SK-N-SH (cell line): ENCODE results near the gene ITGA2B. TPM values are rescaled to one million over a fixed set of nuclear protein-coding genes. Genes with fewer than 3 reads are reported as not detected.
A peak's percentile ranks its signal among the peaks of the same experiment; 100 is the strongest.

Experiments used
- CTCF ChIA-PET: fragments of 300-600, 350-600 bp; formaldehyde crosslinking; extraction: SDS; loops from one replicate; lab custom pipeline; 2021; lab: Yijun Ruan, JAX
- POLR2A ChIA-PET: fragments of 350-600 bp; sonication (Branson Sonifier 250); formaldehyde crosslinking; extraction: SDS; loops from one replicate; lab custom pipeline; 2020; ENCODE audit warnings: antibody characterized with exemption, inconsistent platforms; lab: Yijun Ruan, JAX
- DNase-seq: peaks from one replicate; pipeline ENCODE4 v3.0.0; 2012
- H2AFZ ChIP-seq: fragments of 200-600 bp; sonication (generic); 2 replicates; pipeline ENCODE4 v1.8.1; 2016; ENCODE audit warnings: antibody characterized with exemption, mild to moderate bottlenecking, low read depth
- H3F3A ChIP-seq: fragments of 200-600 bp; sonication (generic); replicated peaks from 2 replicates; pipeline ENCODE3; 2016; ENCODE audit warnings: antibody characterized with exemption, mild to moderate bottlenecking; ENCODE audit not compliant: insufficient read depth
- H3K27ac ChIP-seq, 2 experiments: fragments of 200-500 bp in 1 of 2; fragments of 200-600 bp in 1 of 2; sonication (Bioruptor generic) in 1 of 2; sonication (generic), shearing (Covaris generic) in 1 of 2; 2 replicates each; pipeline versions ENCODE4 v1.5.1 to v1.6.1; 2014 to 2016; ENCODE audit warnings: low read depth in 2 of 2, inconsistent platforms in 1 of 2, low read length in 1 of 2, mild to moderate bottlenecking in 1 of 2, mixed read lengths in 1 of 2
- H3K27me3 ChIP-seq: fragments of 200-600 bp; sonication (generic), shearing (Covaris generic); 2 replicates; pipeline ENCODE4 v1.6.1; 2016; ENCODE audit warnings: mixed run types; ENCODE audit not compliant: insufficient read depth
- H3K36me3 ChIP-seq, 2 experiments: fragments of 200-500 bp in 1 of 2; fragments of 200-600 bp in 1 of 2; sonication (Bioruptor generic) in 1 of 2; sonication (generic) in 1 of 2; replicated peaks in 1 of 2; 2 replicates each; pipeline versions ENCODE3 to v1.5.1; 2014 to 2016; ENCODE audit warnings: low read length in 1 of 2, mild to moderate bottlenecking in 1 of 2; ENCODE audit not compliant: insufficient read depth in 2 of 2, control insufficient read depth in 1 of 2
- H3K4me1 ChIP-seq, 2 experiments: fragments of 200-500 bp in 1 of 2; fragments of 200-600 bp in 1 of 2; sonication (Bioruptor generic) in 1 of 2; sonication (generic), shearing (Covaris generic) in 1 of 2; 2 replicates each; pipeline versions ENCODE4 v1.5.1 to v1.6.1; 2014 to 2016; ENCODE audit warnings: low read depth in 1 of 2, low read length in 1 of 2, mixed run types in 1 of 2; ENCODE audit not compliant: insufficient read depth in 2 of 2, control insufficient read depth in 1 of 2
- H3K4me2 ChIP-seq: fragments of 200-600 bp; sonication (generic), shearing (Covaris generic); 2 replicates; pipeline ENCODE4 v1.6.1; 2017; ENCODE audit warnings: mixed run types
- H3K4me3 ChIP-seq, 2 experiments: fragments of 200-500 bp in 1 of 2; fragments of 200-600 bp in 1 of 2; sonication (Bioruptor generic) in 1 of 2; sonication (generic), shearing (Covaris generic) in 1 of 2; 2 replicates each; pipeline versions ENCODE4 v1.5.1 to v1.8.1; 2014 to 2016; ENCODE audit warnings: low read depth in 2 of 2, inconsistent platforms in 1 of 2, low read length in 1 of 2, mild to moderate bottlenecking in 1 of 2, mixed read lengths in 1 of 2, moderate library complexity in 1 of 2
- H3K79me2 ChIP-seq: fragments of 200-600 bp; sonication (generic); 2 replicates; pipeline ENCODE4 v1.8.1; 2017; ENCODE audit warnings: mild to moderate bottlenecking; ENCODE audit not compliant: insufficient read depth
- H3K9ac ChIP-seq: fragments of 200-600 bp; sonication (generic); 2 replicates; pipeline ENCODE4 v1.6.1; 2017; ENCODE audit warnings: mixed run types
- H3K9me2 ChIP-seq: fragments of 200-600 bp; sonication (generic); 2 replicates; pipeline ENCODE4 v1.6.1; 2017; ENCODE audit warnings: mixed run types
- H3K9me3 ChIP-seq: fragments of 200-600 bp; sonication (generic); 2 replicates; pipeline ENCODE4 v1.6.1; 2017; ENCODE audit warnings: mixed run types, mild to moderate bottlenecking, moderate library complexity
- H4K20me1 ChIP-seq: fragments of 200-600 bp; sonication (generic); 2 replicates; pipeline ENCODE4 v1.6.1; 2017; ENCODE audit warnings: mild to moderate bottlenecking, mixed run types; ENCODE audit not compliant: insufficient read depth
- CTCF ChIP-seq: fragments of 200-600 bp; sonication (generic); IDR thresholded peaks from 2 replicates; pipeline ENCODE4 v1.6.1; 2017; ENCODE audit warnings: antibody characterized with exemption, mild to moderate bottlenecking, moderate library complexity
- ELF1 ChIP-seq: IDR thresholded peaks from 2 replicates; pipeline ENCODE4 v1.4.0; 2012
- EZH2phosphoT487 ChIP-seq: fragments of 200-600 bp; sonication (generic); IDR thresholded peaks from 2 replicates; pipeline ENCODE4 v1.6.1; 2017; ENCODE audit warnings: low read depth, mixed run types, mild to moderate bottlenecking, antibody characterized with exemption, moderate library complexity, borderline replicate concordance
- FOSL2 ChIP-seq: IDR thresholded peaks from 2 replicates; pipeline ENCODE4 v1.4.0; 2012; ENCODE audit warnings: low read depth, mild to moderate bottlenecking, moderate library complexity, borderline replicate concordance
- GATA2 ChIP-seq: sonication (generic); formaldehyde crosslinking; IDR thresholded peaks from 2 replicates; pipeline ENCODE4 v1.5.0; 2020; ENCODE audit warnings: mild to moderate bottlenecking, missing genetic modification reagents
- JUND ChIP-seq: IDR thresholded peaks from 2 replicates; pipeline ENCODE4 v1.4.0; 2012
- NRF1 ChIP-seq: IDR thresholded peaks from 2 replicates; pipeline ENCODE4 v1.6.1; 2012; ENCODE audit warnings: low read depth, mild to moderate bottlenecking, low read length
- SIN3A ChIP-seq: IDR thresholded peaks from 2 replicates; pipeline ENCODE4 v1.6.1; 2012; ENCODE audit warnings: low read depth, mild to moderate bottlenecking, low read length, moderate library complexity, borderline replicate concordance
- SMC3 ChIP-seq: IDR thresholded peaks from 2 replicates; pipeline ENCODE4 v1.6.1; 2012; ENCODE audit warnings: low read depth, low read length, improper control_type of control experiment
- TEAD4 ChIP-seq: IDR thresholded peaks from 2 replicates; pipeline ENCODE4 v1.4.0; 2012; ENCODE audit warnings: mild to moderate bottlenecking, borderline replicate concordance; ENCODE audit not compliant: insufficient read depth
- USF1 ChIP-seq: IDR thresholded peaks from 2 replicates; pipeline ENCODE4 v1.4.0; 2012; ENCODE audit warnings: low read depth, borderline replicate concordance
- YY1 ChIP-seq: IDR thresholded peaks from 2 replicates; pipeline ENCODE4 v1.4.0; 2012; ENCODE audit warnings: low read depth, mild to moderate bottlenecking
- ZBTB33 ChIP-seq: IDR thresholded peaks from 2 replicates; pipeline ENCODE4 v1.4.0; 2012; ENCODE audit warnings: low read depth, borderline replicate concordance
- WGBS: methylation state at CpG from one replicate; pipeline ENCODE4 v1.1.6; 2017; ENCODE audit warnings: low lambda C conversion rate; 5-methylcytosine and 5-hydroxymethylcytosine counted together
- polyA plus RNA-seq, 3 experiments: library from polyadenylated mRNA; depleted of rRNA; stranded (reverse); fragments of >200 nt; gene quantifications; 2 replicates each; pipeline ENCODE4 v1.2.3, GENCODE V29; 2012

ITGA2B gene
- polyA plus RNA-seq, 1 of the 3 experiments (the other 2 are of a cell fraction) = 1.3 TPM

GRCh38 chr17:44351961-44352827, 37.3 kb downstream of the ITGA2B start (continued):
- TF ChIP-seq CTCF (no peak), JUND (no peak), EZH2phosphoT487 (no peak), SIN3A (no peak)

- no peak overlapping the region for H3K4me2 ChIP-seq
- H3K9me3 ChIP-seq = no peaks in the 10 kb centered on the region
- H3K4me3 ChIP-seq = no peak overlapping the region
- no peak for TF ChIP-seq EZH2phosphoT487
- TF ChIP-seq YY1 = no peak
- TF ChIP-seq NRF1 = no peak
- no peak for TF ChIP-seq USF1
- no peak for TF ChIP-seq GATA2 (CRISPR knock-in tag)
- no peak for TF ChIP-seq SIN3A
- TF ChIP-seq ZBTB33 = no peak
- no peak for TF ChIP-seq SMC3
- no peak for TF ChIP-seq ELF1
- no peak for TF ChIP-seq FOSL2
- no peak for TF ChIP-seq TEAD4
- DNase-seq = peak; percentile 25
- no peak overlapping the region for H3K9ac ChIP-seq
- H3K27me3 ChIP-seq = no peaks in the 10 kb centered on the region
- WGBS = 72% methylated on average over 3 of the region's 8 CpGs
- ChIA-PET POLR2A (interaction anchor here (2.1 kb wide), 1 partner anchor 11 kb away, joined by 11 read pairs; the partner anchor contains the start of gene FAM171A2), CTCF (interaction anchor here (0.6 to 5.4 kb wide), 26 partner anchors 10 to 268 kb away, joined by 3 to 85 read pairs (median 5); partner anchors contain the start of genes FAM171A2 and TMUB2)
- peaks cover 0 to 35% of the 10 kb centered on the region in 2 experiments for H3K36me3 ChIP-seq
- peaks cover 8% of the 10 kb centered on the region; the same call in 1 of the 2 replicates for H3K79me2 ChIP-seq
- H4K20me1 ChIP-seq = peaks cover 7% of the 10 kb centered on the region; the same call in 1 of the 2 replicates
- no peak overlapping the region for H2AFZ ChIP-seq
- H3K27ac ChIP-seq = no peak overlapping the region
- H3K9me2 ChIP-seq = no peaks in the 10 kb centered on the region
- no peaks in the 10 kb centered on the region; a peak in 1 of 4 replicates for H3K4me1 ChIP-seq
- H3F3A ChIP-seq = no peaks in the 10 kb centered on the region
These were observed 38.0 kb downstream of the ITGA2B start for GRCh38 chr17:44351464-44351863.
